ENCODE results near the gene KIF5A.
A peak's percentile ranks its signal among the peaks of the same experiment; 100 is the strongest.

The KIF5A gene

DNA sequence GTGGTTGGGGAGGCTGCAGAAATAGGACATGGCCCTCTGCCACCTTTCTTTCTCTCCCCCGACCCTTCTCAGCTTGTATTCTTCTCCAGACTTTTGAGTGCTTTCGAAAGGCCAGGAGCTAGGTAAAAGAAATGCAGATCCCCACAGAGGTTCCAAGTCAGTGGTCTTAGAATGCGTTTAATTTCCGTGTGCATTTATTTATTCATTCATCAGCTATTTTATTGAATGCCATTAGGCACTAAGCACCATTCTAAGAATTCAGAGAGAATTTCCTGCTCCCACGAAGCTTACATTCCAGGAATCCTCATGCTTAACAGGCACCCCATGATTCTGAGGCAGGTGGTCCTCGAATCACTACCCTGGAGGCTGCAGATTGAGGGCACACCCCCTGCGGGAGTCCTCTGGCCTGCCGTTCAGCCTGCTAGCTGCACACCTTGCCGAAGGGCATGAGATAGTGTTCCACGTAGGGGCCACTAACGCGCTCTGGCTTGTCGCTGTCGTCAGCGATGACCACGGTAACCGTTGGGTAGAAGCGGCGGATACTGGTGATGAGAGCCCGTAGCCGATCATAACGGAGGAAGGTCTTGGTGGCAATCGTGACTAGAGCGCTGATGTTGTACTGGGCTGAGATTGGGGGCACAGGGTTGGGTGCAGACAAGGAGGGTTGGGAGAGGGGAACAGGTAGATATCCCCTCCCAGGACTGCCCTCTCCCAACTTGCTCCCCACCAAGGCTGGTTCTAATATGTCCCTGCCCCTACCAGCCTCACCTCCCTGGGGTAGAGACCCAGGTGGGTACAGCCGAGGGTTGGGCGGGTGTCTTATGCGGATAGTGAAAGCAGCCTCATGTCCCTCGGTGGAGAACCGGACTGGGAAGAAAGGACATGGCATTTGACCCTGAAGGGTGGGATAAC is 78.7 kb downstream of the KIF5A start:
- TF ChIP-seq, protein P1, sequence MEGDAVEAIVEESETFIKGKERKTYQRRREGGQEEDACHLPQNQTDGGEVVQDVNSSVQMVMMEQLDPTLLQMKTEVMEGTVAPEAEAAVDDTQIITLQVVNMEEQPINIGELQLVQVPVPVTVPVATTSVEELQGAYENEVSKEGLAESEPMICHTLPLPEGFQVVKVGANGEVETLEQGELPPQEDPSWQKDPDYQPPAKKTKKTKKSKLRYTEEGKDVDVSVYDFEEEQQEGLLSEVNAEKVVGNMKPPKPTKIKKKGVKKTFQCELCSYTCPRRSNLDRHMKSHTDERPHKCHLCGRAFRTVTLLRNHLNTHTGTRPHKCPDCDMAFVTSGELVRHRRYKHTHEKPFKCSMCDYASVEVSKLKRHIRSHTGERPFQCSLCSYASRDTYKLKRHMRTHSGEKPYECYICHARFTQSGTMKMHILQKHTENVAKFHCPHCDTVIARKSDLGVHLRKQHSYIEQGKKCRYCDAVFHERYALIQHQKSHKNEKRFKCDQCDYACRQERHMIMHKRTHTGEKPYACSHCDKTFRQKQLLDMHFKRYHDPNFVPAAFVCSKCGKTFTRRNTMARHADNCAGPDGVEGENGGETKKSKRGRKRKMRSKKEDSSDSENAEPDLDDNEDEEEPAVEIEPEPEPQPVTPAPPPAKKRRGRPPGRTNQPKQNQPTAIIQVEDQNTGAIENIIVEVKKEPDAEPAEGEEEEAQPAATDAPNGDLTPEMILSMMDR (IDR thresholded peaks at IDR 0.05; ENCODE audit: borderline replicate concordance, insufficient read depth, low read depth, low read length): no peak
- no peak overlapping the region for H3K4me3 ChIP-seq (ENCODE audit: low read depth, low read length)

DNA sequence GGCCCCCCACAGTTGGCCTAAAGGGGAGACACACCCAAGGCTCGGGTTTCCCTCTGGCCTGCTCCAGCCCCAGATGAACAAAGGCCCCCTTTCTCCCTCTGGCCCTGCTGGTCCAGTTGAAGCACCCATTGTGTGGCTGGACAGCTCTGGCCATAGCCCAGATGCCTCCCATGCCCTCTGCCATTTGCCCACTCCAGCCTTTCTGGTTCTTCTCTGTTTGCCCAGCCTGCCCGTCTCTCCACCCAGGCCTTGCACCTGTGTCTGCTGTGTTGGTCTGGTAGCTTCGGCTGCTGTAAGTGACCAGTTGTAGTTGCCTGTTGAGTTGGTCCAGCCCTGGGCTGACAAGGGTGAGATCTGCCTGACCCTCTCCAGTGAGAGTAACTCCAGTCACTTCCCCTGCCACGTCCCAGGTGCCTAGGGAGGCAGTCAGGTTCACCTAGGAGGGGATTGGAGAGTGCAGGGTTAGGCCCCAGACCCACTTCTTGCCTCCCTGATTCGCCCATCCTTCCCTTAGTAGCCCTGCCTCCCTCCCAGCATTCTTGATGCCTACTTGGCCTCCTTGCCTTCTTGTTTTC is 80.1 kb downstream of the KIF5A start:
- TF ChIP-seq, protein P1 (IDR thresholded peaks at IDR 0.05; ENCODE audit: borderline replicate concordance, insufficient read depth, low read depth, low read length): no peak
- no peak overlapping the region for H3K4me3 ChIP-seq (ENCODE audit: low read depth, low read length)

DNA sequence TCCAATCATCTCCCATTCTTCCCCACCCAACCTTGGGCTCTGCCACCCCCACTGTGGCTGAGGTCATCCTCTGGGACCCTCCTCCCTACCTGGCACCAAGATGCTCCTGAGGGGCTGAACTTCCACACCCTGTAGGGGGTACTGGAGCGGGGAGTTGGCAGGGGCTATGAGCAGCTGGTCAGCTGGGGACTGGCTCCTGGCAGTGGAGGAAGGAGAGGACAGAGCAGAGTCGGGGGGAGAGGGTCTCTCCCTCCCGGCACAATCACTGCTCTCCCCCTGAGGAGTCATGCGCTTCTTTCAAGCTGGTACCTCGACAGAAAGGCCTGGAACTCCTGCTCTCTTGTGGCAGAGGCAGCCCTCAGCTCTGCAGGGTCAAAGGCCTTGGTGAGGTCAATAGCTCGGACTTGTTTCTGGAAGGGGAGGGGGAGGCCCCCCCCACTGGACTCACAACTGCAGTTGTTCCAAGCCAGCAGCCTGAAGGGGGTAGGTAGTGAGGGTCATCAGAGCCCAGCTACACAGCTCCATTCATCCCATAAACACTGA is 81.1 kb downstream of the KIF5A start:
- no peak overlapping the region for H3K4me3 ChIP-seq (ENCODE audit: low read depth, low read length)
- TF ChIP-seq, protein P1 (IDR thresholded peaks at IDR 0.05; ENCODE audit: borderline replicate concordance, insufficient read depth, low read depth, low read length): no peak

DNA sequence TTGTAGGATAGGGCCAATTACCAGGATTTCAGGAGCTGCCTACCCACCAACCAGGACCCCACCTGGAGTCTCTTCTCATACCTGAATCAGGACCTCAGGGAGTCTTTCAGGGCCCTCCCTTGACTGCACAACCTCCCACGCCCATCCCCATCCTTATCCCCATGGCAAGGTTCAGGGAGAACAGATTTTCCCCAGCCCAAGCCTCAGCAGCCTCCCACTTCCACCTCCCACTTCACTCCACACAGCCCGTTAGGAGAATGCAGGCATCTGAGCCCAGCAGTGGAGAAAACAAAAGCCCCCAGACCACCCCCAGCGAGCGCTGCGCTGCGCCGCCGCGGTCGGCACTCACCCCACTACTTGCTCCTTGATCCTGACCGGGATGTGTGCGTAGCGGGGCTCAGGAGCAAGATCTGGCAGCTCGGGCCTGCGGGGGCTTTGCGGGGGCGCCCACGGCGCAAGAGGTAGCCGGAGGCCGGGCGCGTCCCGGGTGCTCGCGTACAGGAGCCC is 81.8 kb downstream of the KIF5A start:
- TF ChIP-seq, protein P1 (IDR thresholded peaks at IDR 0.05; ENCODE audit: borderline replicate concordance, insufficient read depth, low read depth, low read length): no peak
- no peak overlapping the region for H3K4me3 ChIP-seq (ENCODE audit: low read depth, low read length)

DNA sequence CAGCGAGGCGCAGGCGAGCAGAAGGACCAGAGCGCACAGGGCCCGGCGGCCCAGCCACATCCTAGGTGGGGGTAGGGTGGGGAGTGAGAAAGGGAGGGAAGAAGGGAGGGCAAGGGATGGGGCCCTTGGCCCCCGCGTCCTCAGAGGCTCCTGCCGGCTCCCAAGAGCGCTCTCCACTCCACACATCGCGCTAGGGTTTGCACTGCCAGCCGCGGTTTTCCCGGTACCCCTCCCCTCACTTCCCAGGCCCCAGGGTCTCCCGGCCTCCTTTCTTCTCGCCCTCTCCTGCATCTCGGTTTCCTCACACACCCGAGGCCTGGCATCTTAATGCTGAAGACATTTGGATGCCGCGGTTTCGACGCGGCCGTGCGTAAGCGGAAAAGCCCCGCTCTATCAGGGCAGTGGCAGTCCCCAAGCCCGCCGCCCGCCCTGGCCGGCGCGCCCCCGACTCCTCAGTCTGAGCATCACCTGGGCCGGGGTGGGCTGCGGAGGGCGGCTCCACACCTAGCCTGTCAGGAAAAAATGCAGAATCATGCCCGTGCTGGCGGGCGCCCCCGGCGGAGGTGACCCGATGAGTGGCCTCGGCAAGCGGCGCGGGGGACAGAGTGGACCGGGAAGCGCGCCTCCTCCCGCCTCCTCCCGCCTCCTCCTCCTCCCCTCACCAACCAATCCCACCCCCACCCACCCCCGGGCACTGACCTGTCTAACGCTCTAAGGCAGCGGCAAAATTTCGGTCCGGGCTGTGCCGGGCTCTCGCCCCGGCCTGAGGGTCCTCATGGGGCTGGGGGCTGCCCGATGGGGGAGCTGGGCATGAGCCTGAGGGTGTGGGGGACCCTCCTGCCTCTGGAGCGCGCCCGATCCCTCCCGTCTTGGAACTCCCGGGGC is 82.5 kb downstream of the KIF5A start:
- peak overlapping the region; percentile 48 for H3K4me3 ChIP-seq (ENCODE audit: low read depth, low read length)

More for the DNA sequence above, 82.5 kb downstream of the KIF5A start:
- TF ChIP-seq, protein P1 (IDR thresholded peaks at IDR 0.05; ENCODE audit: borderline replicate concordance, insufficient read depth, low read depth, low read length): peak; percentile 13; the same call in 1 of the 2 replicates
